ENCODE measurements around the gene RNF43.

DNA sequence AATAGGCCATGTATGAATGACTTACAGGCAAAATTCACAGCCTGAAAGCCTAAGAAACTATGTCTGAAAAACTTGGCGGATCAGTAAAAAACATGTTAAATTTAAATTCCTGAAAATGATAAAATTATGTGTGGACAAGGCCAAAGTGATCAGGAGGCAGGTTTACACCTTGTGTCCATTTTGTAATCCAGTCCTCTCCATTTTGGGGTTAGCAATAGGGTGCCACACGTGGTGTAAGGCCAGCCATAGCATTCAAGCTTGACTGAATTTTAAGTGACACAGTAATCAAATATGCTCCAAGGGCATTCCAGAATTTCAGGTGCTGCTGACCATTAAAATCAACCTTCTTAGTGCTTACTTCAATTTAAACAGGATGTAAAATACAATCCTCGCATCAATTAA lies 2.7 kb downstream of the RNF43 start:
- TF ChIP-seq EZH2 (IDR thresholded peaks at IDR 0.05; ENCODE audit: low read length, unreplicated experiment) = no peak
- TF ChIP-seq, protein P1, sequence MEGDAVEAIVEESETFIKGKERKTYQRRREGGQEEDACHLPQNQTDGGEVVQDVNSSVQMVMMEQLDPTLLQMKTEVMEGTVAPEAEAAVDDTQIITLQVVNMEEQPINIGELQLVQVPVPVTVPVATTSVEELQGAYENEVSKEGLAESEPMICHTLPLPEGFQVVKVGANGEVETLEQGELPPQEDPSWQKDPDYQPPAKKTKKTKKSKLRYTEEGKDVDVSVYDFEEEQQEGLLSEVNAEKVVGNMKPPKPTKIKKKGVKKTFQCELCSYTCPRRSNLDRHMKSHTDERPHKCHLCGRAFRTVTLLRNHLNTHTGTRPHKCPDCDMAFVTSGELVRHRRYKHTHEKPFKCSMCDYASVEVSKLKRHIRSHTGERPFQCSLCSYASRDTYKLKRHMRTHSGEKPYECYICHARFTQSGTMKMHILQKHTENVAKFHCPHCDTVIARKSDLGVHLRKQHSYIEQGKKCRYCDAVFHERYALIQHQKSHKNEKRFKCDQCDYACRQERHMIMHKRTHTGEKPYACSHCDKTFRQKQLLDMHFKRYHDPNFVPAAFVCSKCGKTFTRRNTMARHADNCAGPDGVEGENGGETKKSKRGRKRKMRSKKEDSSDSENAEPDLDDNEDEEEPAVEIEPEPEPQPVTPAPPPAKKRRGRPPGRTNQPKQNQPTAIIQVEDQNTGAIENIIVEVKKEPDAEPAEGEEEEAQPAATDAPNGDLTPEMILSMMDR (conservative IDR thresholded peaks at IDR 0.05; ENCODE audit: low read depth, low read length) = no peak
- no peak for TF ChIP-seq EZH2phosphoT487 (IDR thresholded peaks at IDR 0.05; ENCODE audit: borderline replicate concordance, low read length)

Measured in PC-3 (cell line).